MM.1S (cell line): ENCODE results near the gene IRS2.

ENCODE experiments used
- DNase-seq: peaks from one replicate; pipeline ENCODE4 v3.0.0-alpha.2; 2015
- H2AFZ ChIP-seq: fragments of 300-600 bp; sonication (generic); 2 replicates; pipeline ENCODE4 v1.6.0; 2016; ENCODE audit warnings: antibody characterized with exemption, low read length
- H3F3A ChIP-seq: fragments of 300-600 bp; sonication (generic); 2 replicates; pipeline ENCODE4 v1.6.1; 2016; ENCODE audit warnings: mild to moderate bottlenecking, antibody characterized with exemption, low read length, moderate library complexity, mixed read lengths; ENCODE audit not compliant: insufficient read depth
- H3K27ac ChIP-seq: fragments of 300-600 bp; sonication (generic); 2 replicates; pipeline ENCODE4 v1.5.1; 2016; ENCODE audit warnings: mild to moderate bottlenecking, low read length
- H3K27me3 ChIP-seq: fragments of 300-600 bp; sonication (generic); replicated peaks from 2 replicates; pipeline ENCODE4 v1.6.0; 2016; ENCODE audit warnings: low read length; ENCODE audit not compliant: insufficient read depth
- H3K36me3 ChIP-seq: fragments of 300-600 bp; sonication (generic); replicated peaks from 2 replicates; pipeline ENCODE4 v1.6.1; 2016; ENCODE audit warnings: mild to moderate bottlenecking, low read length, mixed read lengths; ENCODE audit not compliant: insufficient read depth
- H3K4me1 ChIP-seq: fragments of 300-600 bp; sonication (generic); 2 replicates; pipeline ENCODE4 v1.6.1; 2016; ENCODE audit warnings: low read length, mixed read lengths
- H3K4me2 ChIP-seq: fragments of 300-600 bp; sonication (generic); 2 replicates; pipeline ENCODE4 v1.6.0; 2016; ENCODE audit warnings: low read depth, low read length
- H3K4me3 ChIP-seq: fragments of 300-600 bp; sonication (generic); 2 replicates; pipeline ENCODE4 v1.5.1; 2016; ENCODE audit warnings: low read length, mixed read lengths
- H3K79me2 ChIP-seq: fragments of 300-600 bp; sonication (generic); 2 replicates; pipeline ENCODE4 v1.6.1; 2016; ENCODE audit warnings: mixed run types, low read length, mixed read lengths
- H3K9ac ChIP-seq: fragments of 300-600 bp; sonication (generic); 2 replicates; pipeline ENCODE4 v1.6.1; 2016; ENCODE audit warnings: low read length, mixed read lengths
- H3K9me2 ChIP-seq: fragments of 300-600 bp; sonication (generic); replicated peaks from 2 replicates; pipeline ENCODE4 v1.6.1; 2016; ENCODE audit warnings: mild to moderate bottlenecking, low read length, mixed read lengths; ENCODE audit not compliant: insufficient read depth
- H3K9me3 ChIP-seq: fragments of 300-600 bp; sonication (generic); replicated peaks from 2 replicates; pipeline ENCODE4 v1.6.1; 2016; ENCODE audit warnings: mild to moderate bottlenecking, low read length, mixed read lengths; ENCODE audit not compliant: insufficient read depth
- H4K20me1 ChIP-seq: fragments of 300-600 bp; sonication (generic); 2 replicates; pipeline ENCODE4 v1.6.1; 2016; ENCODE audit warnings: mild to moderate bottlenecking, low read length, moderate library complexity, mixed read lengths; ENCODE audit not compliant: insufficient read depth
- CTCF ChIP-seq: fragments of 300-600 bp; sonication (generic); IDR thresholded peaks from 2 replicates; pipeline ENCODE4 v1.5.1; 2016; ENCODE audit warnings: antibody characterized with exemption, low read length, mixed read lengths
- EZH2 ChIP-seq: fragments of 300-600 bp; sonication (generic); optimal IDR thresholded peaks from 2 replicates; pipeline ENCODE3; 2017; ENCODE audit warnings: low read depth, mild to moderate bottlenecking, antibody characterized with exemption, low read length, mixed read lengths
- EZH2phosphoT487 ChIP-seq: fragments of 300-600 bp; sonication (generic); IDR thresholded peaks from 2 replicates; pipeline ENCODE4 v1.6.1; 2018; ENCODE audit warnings: antibody characterized with exemption, low read length

Gene IRS2

GRCh38 chr13:109748677-109749076, 37.7 kb downstream of the IRS2 start:
- Histone ChIP-seq H3K27ac (no peak overlapping the region), H3K79me2 (no peaks in the 10 kb centered on the region), H3K4me2 (no peak overlapping the region), H3K27me3 (no peaks in the 10 kb centered on the region), H3K9me2 (no peaks in the 10 kb centered on the region), H3K9ac (no peak overlapping the region), H3F3A (no peaks in the 10 kb centered on the region), H3K4me1 (peaks cover 6% of the 10 kb centered on the region; the same call in 1 of the 2 replicates), H4K20me1 (no peaks in the 10 kb centered on the region), H2AFZ (no peak overlapping the region), H3K36me3 (no peaks in the 10 kb centered on the region; the same call in 1 of the 2 replicates), H3K9me3 (no peaks in the 10 kb centered on the region), H3K4me3 (no peak overlapping the region)
- no peak for TF ChIP-seq CTCF
- no peak for TF ChIP-seq EZH2
- no peak for TF ChIP-seq EZH2phosphoT487
- no peak for DNase-seq

- Histone ChIP-seq H3K27me3 (no peaks in the 10 kb centered on the region), H3K4me1 (peaks cover 10% of the 10 kb centered on the region; the same call in 1 of the 2 replicates), H3K9ac (no peak overlapping the region), H3K4me3 (no peak overlapping the region), H3K36me3 (no peaks in the 10 kb centered on the region), H3K27ac (no peak overlapping the region), H3K79me2 (no peaks in the 10 kb centered on the region), H4K20me1 (no peaks in the 10 kb centered on the region), H3K9me2 (no peaks in the 10 kb centered on the region), H3K4me2 (no peak overlapping the region), H2AFZ (no peak overlapping the region), H3F3A (no peaks in the 10 kb centered on the region), H3K9me3 (no peaks in the 10 kb centered on the region)
- TF ChIP-seq CTCF (no peak), EZH2phosphoT487 (no peak), EZH2 (no peak)
- no peak for DNase-seq
Observed at GRCh38 chr13:109747524-109747923, 38.9 kb downstream of the IRS2 start.

- Histone ChIP-seq H3K9me2 (no peaks in the 10 kb centered on the region), H3K4me1 (peaks cover 10% of the 10 kb centered on the region; the same call in 1 of the 2 replicates), H3K27me3 (no peaks in the 10 kb centered on the region), H2AFZ (no peak overlapping the region), H3K4me3 (no peak overlapping the region), H3K27ac (no peak overlapping the region), H3K79me2 (no peaks in the 10 kb centered on the region), H3F3A (no peaks in the 10 kb centered on the region), H3K4me2 (no peak overlapping the region), H4K20me1 (no peaks in the 10 kb centered on the region), H3K9ac (no peak overlapping the region), H3K36me3 (no peaks in the 10 kb centered on the region), H3K9me3 (no peaks in the 10 kb centered on the region)
- TF ChIP-seq EZH2phosphoT487, result no peak
- no peak for TF ChIP-seq CTCF
- TF ChIP-seq EZH2, result no peak
- DNase-seq, result no peak
Observed at GRCh38 chr13:109746364-109746763, 40.0 kb downstream of the IRS2 start.
